H9 (cell line): ENCODE measurements around the gene DPYD. TPM values are rescaled to one million over a fixed set of nuclear protein-coding genes. Genes with fewer than 3 reads are reported as not detected.

Experiments
- DNase-seq: peaks from one replicate; pipeline ENCODE4 v3.0.0-alpha.2; 2017
- H2AFZ ChIP-seq: one replicate; pipeline ENCODE4 v1.6.1; 2013; ENCODE audit warnings: mild to moderate bottlenecking, low read length, control low read depth, moderate library complexity
- H2AK5ac ChIP-seq: 2 replicates; pipeline ENCODE4 v1.6.1; 2013; ENCODE audit warnings: low read length, control low read depth, mixed read lengths; ENCODE audit not compliant: insufficient read length
- H2BK120ac ChIP-seq: one replicate; pipeline ENCODE4 v1.6.1; 2013; ENCODE audit warnings: low read depth, mild to moderate bottlenecking, low read length, control low read depth, inconsistent platforms; ENCODE audit not compliant: poor library complexity, severe bottlenecking
- H2BK12ac ChIP-seq: 2 replicates; pipeline ENCODE4 v1.6.1; 2013; ENCODE audit warnings: low read length, control low read depth, mixed read lengths, low read depth; ENCODE audit not compliant: insufficient read length
- H2BK15ac ChIP-seq: 2 replicates; pipeline ENCODE4 v1.6.1; 2013; ENCODE audit warnings: low read depth, low read length, control low read depth
- H2BK20ac ChIP-seq: one replicate; pipeline ENCODE4 v1.6.1; 2013; ENCODE audit warnings: low read depth, mild to moderate bottlenecking, low read length, control low read depth, inconsistent platforms; ENCODE audit not compliant: poor library complexity, severe bottlenecking
- H2BK5ac ChIP-seq: 2 replicates; pipeline ENCODE4 v1.6.1; 2013; ENCODE audit warnings: low read length, control low read depth, mixed read lengths; ENCODE audit not compliant: insufficient read length
- H3K14ac ChIP-seq: 2 replicates; pipeline ENCODE4 v1.6.1; 2013; ENCODE audit warnings: low read length, control low read depth; ENCODE audit not compliant: insufficient read depth
- H3K18ac ChIP-seq: 2 replicates; pipeline ENCODE4 v1.6.1; 2013; ENCODE audit warnings: low read depth, mild to moderate bottlenecking, mixed read lengths, low read length, control low read depth; ENCODE audit not compliant: insufficient read length
- H3K23ac ChIP-seq: 2 replicates; pipeline ENCODE4 v1.6.1; 2013; ENCODE audit warnings: low read length, control low read depth, mixed read lengths, low read depth; ENCODE audit not compliant: insufficient read length
- H3K23me2 ChIP-seq: 2 replicates; pipeline ENCODE4 v1.6.1; 2013; ENCODE audit warnings: low read depth, mild to moderate bottlenecking, mixed read lengths, low read length, control low read depth; ENCODE audit not compliant: insufficient read length, poor library complexity, severe bottlenecking
- H3K27ac ChIP-seq: 2 replicates; pipeline ENCODE4 v1.5.1; 2013; ENCODE audit warnings: low read length, control low read depth, mixed read lengths, low read depth; ENCODE audit not compliant: insufficient read length
- H3K27me3 ChIP-seq: 2 replicates; pipeline ENCODE4 v1.6.1; 2013; ENCODE audit warnings: low read length, control low read depth, inconsistent platforms; ENCODE audit not compliant: insufficient read depth
- H3K4ac ChIP-seq: 2 replicates; pipeline ENCODE4 v1.6.1; 2013; ENCODE audit warnings: low read depth, mild to moderate bottlenecking, control low read depth, inconsistent platforms, low read length, moderate library complexity
- H3K4me1 ChIP-seq: 2 replicates; pipeline ENCODE4 v1.6.1; 2013; ENCODE audit warnings: low read length, control low read depth, inconsistent platforms; ENCODE audit not compliant: insufficient read depth
- H3K4me2 ChIP-seq: 2 replicates; pipeline ENCODE4 v1.6.1; 2013; ENCODE audit warnings: low read length, control low read depth, mixed read lengths; ENCODE audit not compliant: insufficient read length, insufficient read depth
- H3K56ac ChIP-seq: 2 replicates; pipeline ENCODE4 v1.6.1; 2013; ENCODE audit warnings: low read depth, mild to moderate bottlenecking, mixed read lengths, low read length, control low read depth; ENCODE audit not compliant: insufficient read length
- H3K79me1 ChIP-seq: 2 replicates; pipeline ENCODE4 v1.6.1; 2013; ENCODE audit warnings: low read depth, mild to moderate bottlenecking, moderate library complexity, low read length, control low read depth, inconsistent platforms; ENCODE audit not compliant: insufficient read depth, poor library complexity, severe bottlenecking
- H3K79me2 ChIP-seq: 2 replicates; pipeline ENCODE4 v1.6.1; 2013; ENCODE audit warnings: low read length, control low read depth, inconsistent platforms; ENCODE audit not compliant: insufficient read depth
- H3K9ac ChIP-seq: 2 replicates; pipeline ENCODE4 v1.6.1; 2013; ENCODE audit warnings: low read length, control low read depth, mixed read lengths; ENCODE audit not compliant: insufficient read length; ENCODE audit errors: extremely low read depth
- H3K9me3 ChIP-seq: one replicate; pipeline ENCODE4 v1.6.1; 2013; ENCODE audit warnings: low read depth, low read length, inconsistent platforms; ENCODE audit not compliant: control insufficient read depth
- H3T11ph ChIP-seq: one replicate; pipeline ENCODE4 v1.6.1; 2013; ENCODE audit warnings: mild to moderate bottlenecking, low read length, control low read depth, inconsistent platforms
- H4K20me1 ChIP-seq: one replicate; pipeline ENCODE4 v1.6.1; 2013; ENCODE audit not compliant: control insufficient read depth, insufficient read length, insufficient read depth
- H4K5ac ChIP-seq: 2 replicates; pipeline ENCODE4 v1.6.1; 2013; ENCODE audit warnings: low read depth, mild to moderate bottlenecking, mixed read lengths, low read length, control low read depth; ENCODE audit not compliant: insufficient read length
- H4K8ac ChIP-seq: replicated peaks from 2 replicates; pipeline ENCODE4 v1.6.1; 2013; ENCODE audit warnings: low read length, control low read depth, mixed read lengths, low read depth; ENCODE audit not compliant: insufficient read length
- H4K91ac ChIP-seq: 2 replicates; pipeline ENCODE4 v1.6.1; 2013; ENCODE audit warnings: low read depth, mild to moderate bottlenecking, moderate library complexity, mixed read lengths, low read length, control low read depth; ENCODE audit not compliant: insufficient read length
- H3K27ac Mint-ChIP-seq, 3 experiments: 2 replicates in 2 of 3; 3 replicates in 1 of 3; pipeline ENCODE4 v1.8.0; 2020 to 2021; ENCODE audit warnings: mixed read lengths in 3 of 3, mild to moderate bottlenecking in 1 of 3, moderate library complexity in 1 of 3
- H3K27me3 Mint-ChIP-seq: 2 replicates; pipeline ENCODE4 v1.8.0; 2021; ENCODE audit warnings: low read depth, mild to moderate bottlenecking, moderate library complexity, mixed read lengths
- H3K36me3 Mint-ChIP-seq, 3 experiments: 2 replicates in 2 of 3; 3 replicates in 1 of 3; pipeline ENCODE4 v1.8.0; 2020 to 2021; ENCODE audit warnings: low read depth in 3 of 3, mixed read lengths in 3 of 3; ENCODE audit not compliant: insufficient read depth in 1 of 3
- H3K4me1 Mint-ChIP-seq, 2 experiments: 2 replicates each; pipeline ENCODE4 v1.8.0; 2020; ENCODE audit warnings: mixed read lengths in 2 of 2
- H3K4me3 Mint-ChIP-seq, 2 experiments: 2 replicates in 1 of 2; 3 replicates in 1 of 2; pipeline ENCODE4 v1.8.0; 2020 to 2021; ENCODE audit warnings: mild to moderate bottlenecking in 2 of 2, mixed read lengths in 2 of 2, moderate library complexity in 1 of 2
- H3K9me3 Mint-ChIP-seq, 2 experiments: 2 replicates in 1 of 2; 3 replicates in 1 of 2; pipeline ENCODE4 v1.8.0; 2020; ENCODE audit warnings: mild to moderate bottlenecking in 2 of 2, mixed read lengths in 2 of 2, moderate library complexity in 1 of 2
- WGBS: extraction: QIAGEN DNeasy Blood & Tissue Kit; methylation state at CpG from one replicate; pipeline ENCODE4 v1.1.7; 2013; ENCODE audit warnings: missing lambda C conversion rate, low lambda C conversion rate, mixed read lengths; ENCODE audit not compliant: insufficient read length; ENCODE audit errors: extremely low coverage; 5-methylcytosine and 5-hydroxymethylcytosine counted together
- total RNA-seq: library from RNA; stranded (reverse); gene quantifications from 2 replicates; pipeline ENCODE4 v1.2.1, GENCODE V29; 2021
- TF ChIP-seq, protein P1 (sequence below): fragments of 200-600 bp; sonication (generic); conservative IDR thresholded peaks from 3 replicates; pipeline ENCODE4 v1.8.0; 2021; ENCODE audit warnings: antibody characterized with exemption, mild to moderate bottlenecking

Gene DPYD
- total RNA-seq, 1 experiment from 2014 or later = 0.37 TPM

DNA sequence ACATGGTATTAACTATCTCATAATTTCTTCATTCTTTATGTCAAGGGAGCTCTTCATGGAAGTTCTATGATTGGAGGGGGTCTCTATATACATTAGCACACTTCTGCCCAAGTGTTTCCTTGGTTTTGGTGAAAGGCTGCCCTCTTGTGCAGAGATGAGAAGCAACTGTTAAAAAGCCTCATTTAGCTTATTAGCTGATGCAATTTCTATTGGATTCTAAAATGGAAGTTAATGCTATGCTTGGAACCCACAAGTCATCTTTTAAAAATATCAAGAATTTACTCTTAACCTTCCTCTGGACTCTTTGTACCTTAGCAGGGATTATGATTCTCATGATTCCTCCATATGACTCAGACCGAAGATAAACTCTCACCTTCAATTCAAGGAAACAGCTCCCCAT is 870.3 kb downstream of the DPYD start:
- Histone ChIP-seq H3K4ac (no peak overlapping the region), H4K91ac (no peak overlapping the region), H3K27ac (no peak overlapping the region), H4K8ac (no peak overlapping the region), H3T11ph (no peak overlapping the region), H2AFZ (no peak overlapping the region), H2BK5ac (no peak overlapping the region), H3K4me1 (no peaks in the 10 kb centered on the region), H3K9ac (no peak overlapping the region), H3K27me3 (no peaks in the 10 kb centered on the region), H3K14ac (no peak overlapping the region), H3K9me3 (no peaks in the 10 kb centered on the region), H3K23ac (no peak overlapping the region), H3K79me1 (no peaks in the 10 kb centered on the region), H2BK12ac (no peak overlapping the region), H4K20me1 (no peaks in the 10 kb centered on the region), H2BK15ac (no peak overlapping the region), H3K23me2 (no peaks in the 10 kb centered on the region), H3K4me2 (no peak overlapping the region), H3K56ac (no peak overlapping the region), H2AK5ac (no peak overlapping the region), H4K5ac (no peak overlapping the region), H3K18ac (no peak overlapping the region), H2BK20ac (no peak overlapping the region), H3K79me2 (no peaks in the 10 kb centered on the region), H2BK120ac (no peak overlapping the region)
- no peak overlapping the region for H3K27ac Mint-ChIP-seq
- no peaks in the 10 kb centered on the region for H3K27me3 Mint-ChIP-seq
- no peak for DNase-seq
- WGBS = no CpG with 5 or more reads among the region's 1 CpG
- H3K9me3 Mint-ChIP-seq = peaks cover 6 to 7% of the 10 kb centered on the region in 2 experiments
- peaks cover 6 to 18% of the 10 kb centered on the region in 2 experiments for H3K4me1 Mint-ChIP-seq
- TF ChIP-seq, protein P1, sequence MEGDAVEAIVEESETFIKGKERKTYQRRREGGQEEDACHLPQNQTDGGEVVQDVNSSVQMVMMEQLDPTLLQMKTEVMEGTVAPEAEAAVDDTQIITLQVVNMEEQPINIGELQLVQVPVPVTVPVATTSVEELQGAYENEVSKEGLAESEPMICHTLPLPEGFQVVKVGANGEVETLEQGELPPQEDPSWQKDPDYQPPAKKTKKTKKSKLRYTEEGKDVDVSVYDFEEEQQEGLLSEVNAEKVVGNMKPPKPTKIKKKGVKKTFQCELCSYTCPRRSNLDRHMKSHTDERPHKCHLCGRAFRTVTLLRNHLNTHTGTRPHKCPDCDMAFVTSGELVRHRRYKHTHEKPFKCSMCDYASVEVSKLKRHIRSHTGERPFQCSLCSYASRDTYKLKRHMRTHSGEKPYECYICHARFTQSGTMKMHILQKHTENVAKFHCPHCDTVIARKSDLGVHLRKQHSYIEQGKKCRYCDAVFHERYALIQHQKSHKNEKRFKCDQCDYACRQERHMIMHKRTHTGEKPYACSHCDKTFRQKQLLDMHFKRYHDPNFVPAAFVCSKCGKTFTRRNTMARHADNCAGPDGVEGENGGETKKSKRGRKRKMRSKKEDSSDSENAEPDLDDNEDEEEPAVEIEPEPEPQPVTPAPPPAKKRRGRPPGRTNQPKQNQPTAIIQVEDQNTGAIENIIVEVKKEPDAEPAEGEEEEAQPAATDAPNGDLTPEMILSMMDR = peak; percentile 64
- no peak overlapping the region for H3K4me3 Mint-ChIP-seq
- peaks cover 5 to 7% (median 5%) of the 10 kb centered on the region in 3 experiments; a peak in 5 of 7 replicates for H3K36me3 Mint-ChIP-seq
